ENCODE measurements around the gene BCR. TPM values are rescaled to one million over a fixed set of nuclear protein-coding genes. Genes with fewer than 3 reads are reported as not detected.
"Not testable (repeated sequence)": the region's sequence is repeated elsewhere in the genome, so short reads cannot be mapped to it uniquely, and the experiment has no call there.

The BCR gene
- total RNA-seq, 1 donor from 2014 or later, result 58.6 TPM

DNA sequence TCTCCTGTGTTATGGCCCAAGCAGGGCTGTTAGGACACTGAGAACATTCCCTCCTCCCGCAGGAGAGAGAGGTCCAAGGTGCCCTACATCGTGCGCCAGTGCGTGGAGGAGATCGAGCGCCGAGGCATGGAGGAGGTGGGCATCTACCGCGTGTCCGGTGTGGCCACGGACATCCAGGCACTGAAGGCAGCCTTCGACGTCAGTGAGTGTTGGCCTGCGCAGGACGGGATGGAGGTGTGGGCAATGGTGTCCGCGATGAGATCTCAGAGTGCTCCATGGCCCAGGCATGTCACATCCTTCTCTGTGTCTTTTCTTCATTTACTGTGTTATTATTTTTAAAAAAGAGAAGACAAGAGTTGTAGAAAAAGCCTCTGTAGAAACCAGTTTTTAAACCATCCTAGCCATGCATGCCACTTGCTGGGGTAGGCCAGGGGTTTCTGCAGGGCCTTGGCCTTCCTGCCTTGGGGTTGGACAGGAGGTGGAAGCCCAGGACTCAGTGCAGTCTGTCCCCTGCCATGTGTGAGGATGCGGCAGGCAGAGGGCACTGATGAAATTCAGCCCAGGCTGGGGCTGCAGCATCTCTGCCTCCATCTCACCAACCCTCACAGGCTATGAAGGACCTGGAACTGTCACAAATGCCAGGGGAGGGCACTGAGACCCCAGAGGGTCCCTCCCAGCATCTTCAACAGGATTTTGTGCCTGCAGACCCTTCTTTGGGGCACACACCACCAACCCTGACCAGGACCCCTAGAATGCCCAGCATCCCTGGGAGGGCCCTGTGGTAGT lies 131.5 kb downstream of the BCR start:
- not testable (repeated sequence) for DNase-seq (ENCODE audit: low spot score)

GRCh38 chr22:23313791-23314567 lies 133.7 kb downstream of the BCR start:
- DNase-seq (ENCODE audit: low spot score), result no peak

DNA sequence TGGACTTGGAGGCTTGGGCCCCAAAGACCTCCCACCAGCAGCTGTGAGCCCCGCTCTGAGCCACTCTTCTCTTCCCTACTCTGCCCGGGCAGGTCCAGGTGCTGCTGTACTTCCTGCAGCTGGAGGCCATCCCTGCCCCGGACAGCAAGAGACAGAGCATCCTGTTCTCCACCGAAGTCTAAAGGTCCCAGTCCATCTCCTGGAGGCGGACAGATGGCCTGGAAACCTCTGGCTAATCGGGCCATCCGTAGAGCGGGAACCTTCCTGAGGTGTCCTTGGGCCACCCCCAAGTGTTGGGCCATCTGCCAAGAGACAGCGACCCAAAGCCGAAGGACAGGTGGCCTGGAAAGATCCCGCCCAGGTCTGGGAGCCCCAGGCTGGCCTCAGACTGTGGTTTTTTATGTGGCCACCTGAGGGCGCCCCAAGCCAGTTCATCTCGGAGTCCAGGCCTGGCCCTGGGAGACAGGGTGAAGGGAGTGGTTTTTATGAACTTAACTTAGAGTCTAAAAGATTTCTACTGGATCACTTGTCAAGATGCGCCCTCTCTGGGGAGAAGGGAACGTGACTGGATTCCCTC lies 135.1 kb downstream of the BCR start:
- peak; percentile 38 for DNase-seq (ENCODE audit: low spot score)

DNA sequence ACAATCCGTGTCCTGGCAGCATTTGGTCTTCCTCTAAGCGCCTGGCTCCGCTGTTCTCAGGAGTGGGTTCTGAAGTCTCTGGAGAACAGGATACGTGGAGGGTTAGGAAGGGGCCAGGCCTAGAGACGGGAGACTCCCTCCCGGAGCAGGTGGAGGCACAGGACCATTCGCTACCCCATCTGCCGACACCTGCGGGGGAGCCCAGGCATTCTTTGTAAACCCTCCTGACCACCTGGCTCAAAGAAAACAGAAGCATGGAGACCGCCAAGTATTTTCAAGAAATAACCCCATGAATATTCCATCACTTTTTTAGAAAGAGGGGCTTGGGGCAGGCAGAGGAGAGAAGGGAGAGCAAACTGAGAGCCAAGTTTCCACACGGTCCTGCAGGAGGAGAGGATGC lies 136.3 kb downstream of the BCR start:
- DNase-seq (ENCODE audit: low spot score), result not testable (repeated sequence)

DNA sequence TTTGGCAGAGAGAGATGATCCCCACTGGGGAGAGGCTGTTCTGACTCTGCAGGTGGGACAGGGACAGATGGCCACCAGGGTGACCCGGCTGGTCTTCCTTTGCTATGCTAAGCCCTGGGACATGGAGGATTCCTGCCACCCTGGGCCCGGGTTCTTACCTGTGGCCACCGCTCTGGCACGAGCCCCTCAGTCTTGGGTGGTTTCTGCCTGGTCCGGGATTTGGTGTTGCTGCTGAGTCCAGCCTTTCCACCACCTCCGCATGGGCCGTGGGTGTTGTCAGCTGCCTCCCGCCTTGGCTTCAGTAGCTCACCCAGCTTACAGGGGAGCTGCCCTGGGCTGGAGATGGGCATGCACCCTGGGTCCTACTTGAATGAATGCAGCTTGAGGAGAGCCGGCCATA lies 138.0 kb downstream of the BCR start:
- not testable (repeated sequence) for DNase-seq (ENCODE audit: low spot score)

DNA sequence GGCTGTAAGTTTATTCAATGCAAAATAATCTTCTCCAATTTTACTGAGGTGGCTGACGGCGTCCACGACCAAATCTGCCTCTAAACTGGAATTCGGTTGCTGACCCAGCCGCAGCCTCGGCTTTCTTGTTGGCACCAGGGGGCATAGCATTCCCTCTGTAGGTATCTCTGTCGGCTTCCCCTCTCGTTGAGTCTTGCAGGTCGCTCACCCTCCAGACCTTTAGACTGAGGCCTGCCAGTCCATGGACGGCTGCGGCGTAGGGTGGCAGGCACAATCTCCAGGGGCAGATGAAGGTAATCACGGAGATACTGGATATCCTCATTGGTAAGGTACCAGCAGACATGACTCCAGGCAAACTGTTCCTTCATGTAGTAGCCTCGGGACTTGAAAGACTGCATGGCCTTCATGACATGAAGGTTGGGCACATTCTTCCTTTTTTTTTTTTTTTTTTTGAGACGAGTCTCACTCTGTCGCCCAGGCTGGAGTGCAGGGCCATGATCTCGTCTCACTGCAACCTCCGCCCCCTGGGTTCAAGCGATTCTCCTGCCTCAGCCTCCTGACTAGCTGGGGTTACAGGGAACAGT lies 142.3 kb downstream of the BCR start:
- not testable (repeated sequence) for DNase-seq (ENCODE audit: low spot score)

- DNase-seq (ENCODE audit: low spot score), result not testable (repeated sequence)
Measured at GRCh38 chr22:23323960-23324688, 143.8 kb downstream of the BCR start.

- DNase-seq (ENCODE audit: low spot score), result no peak
Measured at GRCh38 chr22:23325183-23325582, 144.9 kb downstream of the BCR start.

DNA sequence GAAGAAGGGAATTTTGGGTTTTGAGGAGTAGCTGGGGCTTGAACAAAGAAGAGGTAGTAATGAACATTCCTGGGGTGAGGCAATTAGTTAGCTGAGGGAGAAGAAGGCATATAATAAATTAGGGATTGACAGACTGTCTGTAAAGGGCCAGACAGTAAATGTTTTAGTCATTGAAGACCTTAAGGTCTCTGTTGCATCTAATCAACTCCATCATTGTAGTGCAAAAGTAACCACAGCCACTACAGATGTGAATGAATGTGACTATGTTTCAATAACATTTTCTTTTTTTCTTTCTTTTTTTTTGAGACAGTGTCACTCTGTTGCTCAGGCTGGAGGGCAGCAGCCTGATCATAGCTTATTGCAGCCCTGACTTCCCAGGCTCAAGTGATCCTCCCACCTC lies 153.5 kb downstream of the BCR start:
- not testable (repeated sequence) for DNase-seq (ENCODE audit: low spot score)

DNA sequence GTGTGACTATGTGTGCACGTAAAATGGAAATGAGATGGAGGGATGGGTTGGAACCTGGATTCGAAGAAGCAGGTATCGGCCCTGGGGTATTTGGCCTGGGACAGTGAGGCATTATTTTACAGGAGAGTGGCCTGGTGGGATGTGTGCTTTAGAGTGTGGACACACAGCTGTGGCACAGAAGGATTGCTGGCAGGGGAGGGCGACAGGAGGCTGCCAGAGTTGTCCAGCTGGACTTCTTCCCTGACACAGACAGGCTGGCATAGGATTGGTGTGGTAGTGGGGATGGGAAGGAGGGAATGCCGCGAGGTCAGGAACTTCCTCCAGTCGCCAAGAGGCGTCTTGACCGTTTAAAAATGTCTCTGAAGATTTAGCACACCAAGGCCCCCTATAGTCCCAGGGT lies 157.4 kb downstream of the BCR start:
- DNase-seq (ENCODE audit: low spot score), result not testable (repeated sequence)

DNA sequence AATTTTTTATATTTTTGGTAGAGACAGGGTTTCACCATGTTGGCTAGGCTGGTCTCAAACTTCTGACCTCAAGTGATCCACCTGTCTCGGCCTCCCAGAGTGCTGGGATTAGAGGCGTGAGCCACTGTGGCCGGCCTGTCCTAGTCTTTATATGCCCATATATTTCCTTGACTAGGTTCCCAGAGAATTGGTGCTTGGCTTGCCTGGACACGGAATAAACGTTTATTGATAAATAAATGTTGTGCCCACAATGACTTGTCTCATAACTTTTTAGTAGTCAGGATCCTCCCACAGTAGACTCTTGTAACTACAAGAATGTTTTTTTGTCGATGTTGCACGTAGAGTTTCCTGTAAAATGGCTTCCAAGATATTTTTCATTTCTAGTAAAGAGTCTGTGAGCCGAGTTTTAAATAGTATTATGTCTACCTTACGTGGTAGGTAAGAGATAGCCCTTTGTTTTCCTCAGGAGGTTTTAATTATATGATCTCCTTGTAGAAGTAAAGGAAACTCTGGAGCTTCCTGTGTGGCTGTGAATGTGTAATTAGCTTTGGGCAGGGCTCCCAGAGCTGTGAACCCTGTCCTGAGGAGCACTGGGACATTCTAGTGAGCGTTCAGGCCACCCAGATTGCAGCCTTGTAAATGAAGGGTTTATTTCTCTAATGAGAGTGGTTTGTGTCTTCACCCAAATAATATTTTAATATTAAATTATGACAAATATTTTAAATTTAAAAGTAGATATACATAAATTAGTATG lies 161.8 kb downstream of the BCR start:
- not testable (repeated sequence) for DNase-seq (ENCODE audit: low spot score)

DNA sequence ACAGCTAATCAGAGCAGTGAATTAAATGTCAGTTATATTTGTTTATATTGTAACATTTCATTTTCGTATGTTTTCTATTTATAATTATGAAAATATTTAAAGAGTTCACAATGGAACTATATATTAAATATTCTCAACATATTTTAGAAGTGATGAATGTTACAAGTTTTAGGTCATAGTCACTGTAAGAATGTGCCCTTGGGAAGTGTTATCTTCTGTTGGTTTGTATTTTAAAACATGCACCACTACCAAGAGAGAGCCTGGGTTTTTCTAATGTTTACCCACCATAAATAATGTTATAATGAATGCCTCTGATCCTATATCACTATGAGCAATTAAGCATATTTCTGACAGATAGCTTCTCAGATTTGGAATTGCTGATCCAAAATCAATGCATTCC lies 171.0 kb downstream of the BCR start:
- DNase-seq (ENCODE audit: low spot score), result no peak

DNA sequence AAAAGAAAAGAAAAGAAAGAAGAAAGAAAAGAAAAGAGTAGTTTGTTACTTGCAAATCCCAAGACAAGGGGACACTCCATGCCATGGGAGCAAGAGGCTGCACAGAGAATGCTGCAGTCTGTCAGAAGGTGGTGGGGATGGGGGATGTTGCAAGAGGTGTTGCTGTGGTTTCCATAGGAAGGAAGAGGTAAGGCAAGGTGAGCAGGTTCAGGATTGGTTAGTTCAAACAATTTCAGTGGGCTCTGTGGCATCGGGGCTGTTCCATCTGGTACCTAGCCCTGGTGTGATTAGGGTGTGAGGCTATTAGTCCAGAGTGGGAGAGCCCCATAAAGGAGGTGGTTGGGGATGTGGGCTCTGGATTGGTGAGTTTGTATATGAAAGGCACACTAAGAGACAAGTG lies 172.7 kb downstream of the BCR start:
- no peak for DNase-seq (ENCODE audit: low spot score)

- DNase-seq (ENCODE audit: low spot score), result no peak
Measured at GRCh38 chr22:23353696-23354095, 173.4 kb downstream of the BCR start.

GRCh38 chr22:23356094-23356493 lies 175.8 kb downstream of the BCR start:
- no peak for DNase-seq (ENCODE audit: low spot score)

DNA sequence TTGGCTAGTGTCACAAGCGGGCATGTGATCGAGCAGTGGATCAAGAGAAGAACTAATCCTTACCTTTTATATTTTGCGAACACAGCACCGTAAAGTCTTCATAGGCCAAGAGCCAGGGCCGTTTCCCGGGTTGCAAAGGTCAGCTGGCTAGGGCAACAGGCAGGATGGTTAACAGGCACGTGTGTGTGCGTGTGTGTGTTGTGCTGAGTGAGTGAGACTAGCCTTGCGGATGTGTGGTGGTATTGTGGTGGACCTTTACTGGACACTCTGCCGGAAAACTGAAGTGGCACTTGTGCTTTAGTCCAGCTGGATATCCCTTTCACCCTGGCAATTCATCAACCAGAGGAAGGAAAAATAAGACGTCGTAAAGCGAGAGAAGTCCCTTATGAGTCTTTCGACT lies 176.7 kb downstream of the BCR start:
- DNase-seq (ENCODE audit: low spot score), result no peak

GRCh38 chr22:23359583-23360123 lies 179.3 kb downstream of the BCR start:
- DNase-seq (ENCODE audit: low spot score), result no peak

DNA sequence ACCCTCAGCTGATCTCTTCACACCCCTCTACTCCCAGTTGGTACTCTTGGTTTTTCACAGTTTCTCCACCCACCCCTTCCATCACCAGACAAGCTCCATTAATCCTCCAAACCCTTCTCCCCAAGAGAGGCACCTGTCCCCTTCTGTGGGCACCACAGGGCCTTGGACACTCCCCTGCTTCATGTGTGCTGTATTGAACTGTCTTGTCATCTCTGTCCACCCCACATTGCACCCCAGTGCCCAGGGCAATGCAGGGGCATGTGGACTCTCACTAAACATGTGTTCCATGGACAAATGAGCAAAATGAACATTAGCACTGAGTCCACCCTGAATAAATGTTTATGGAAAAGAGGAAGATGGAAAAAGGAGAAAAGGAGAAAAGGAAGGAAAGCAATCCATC lies 181.4 kb downstream of the BCR start:
- no peak for DNase-seq (ENCODE audit: low spot score)

DNA sequence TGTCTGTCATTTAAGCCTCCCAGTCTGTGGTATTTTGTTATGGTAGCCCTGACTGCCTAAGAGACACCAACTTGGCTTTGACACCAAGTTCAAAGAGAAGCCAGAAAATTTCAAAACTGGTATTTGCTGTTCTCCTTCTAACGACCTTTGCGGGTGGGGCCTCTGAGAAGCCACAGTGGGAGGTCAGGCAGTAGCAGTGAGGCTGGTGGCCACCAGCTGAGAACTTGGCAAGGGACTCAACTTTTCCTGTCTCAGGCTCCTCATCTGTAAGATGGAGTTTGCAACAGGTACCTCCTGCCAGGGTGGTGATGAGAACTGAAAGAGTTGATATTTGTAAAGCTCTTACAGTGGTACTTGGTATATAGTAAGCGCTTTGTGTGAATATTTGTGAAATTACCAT lies 183.4 kb downstream of the BCR start:
- no peak for DNase-seq (ENCODE audit: low spot score)

DNA sequence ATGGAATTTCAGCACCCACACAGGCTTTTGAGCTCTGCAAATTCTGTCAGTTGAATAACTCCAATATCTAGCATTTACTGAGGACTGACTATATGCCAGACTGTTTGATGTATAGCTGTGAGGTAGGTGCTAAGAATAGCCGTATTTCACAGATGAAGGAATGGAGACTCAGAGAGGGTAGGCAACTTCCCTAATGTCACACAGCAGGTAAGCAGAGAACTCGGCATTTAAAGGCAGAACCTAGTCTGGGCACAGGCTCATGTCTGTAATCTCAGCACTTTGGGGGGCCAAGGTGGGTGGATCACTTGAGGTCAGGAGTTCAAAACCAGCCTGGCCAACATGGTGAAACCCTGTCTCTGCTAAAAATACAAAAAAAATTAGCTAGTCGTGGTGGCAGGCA lies 184.1 kb downstream of the BCR start:
- no peak for DNase-seq (ENCODE audit: low spot score)

DNA sequence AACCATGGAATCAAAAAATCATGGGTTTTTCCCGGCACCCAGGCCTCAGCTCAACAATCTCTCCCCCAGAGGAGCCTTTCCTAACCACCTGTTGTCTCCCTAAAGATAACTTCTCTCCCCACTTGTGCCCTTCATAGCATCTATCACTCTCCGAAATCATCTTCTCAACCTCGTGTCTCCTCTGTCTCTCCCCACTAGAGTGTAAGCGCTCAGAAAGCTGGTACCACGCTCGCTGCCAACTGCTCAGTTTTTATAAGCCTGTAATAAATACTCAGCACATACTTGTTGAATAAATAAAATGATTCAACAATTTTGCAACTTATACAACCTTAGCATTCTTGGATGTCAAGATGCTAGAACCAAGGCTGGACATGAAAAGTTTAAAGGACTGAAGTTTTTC lies 185.2 kb downstream of the BCR start:
- DNase-seq (ENCODE audit: low spot score), result no peak
